GM12875 (cell line): ENCODE results near the gene TSPAN31.
A peak's percentile ranks its signal among the peaks of the same experiment; 100 is the strongest.
"Not testable (repeated sequence)": the region's sequence is repeated elsewhere in the genome, so short reads cannot be mapped to it uniquely, and the experiment has no call there.

Experiments used
- H3K4me3 ChIP-seq: one replicate; pipeline ENCODE4 v1.5.1; 2011; ENCODE audit warnings: low read depth, low read length, control low read depth
- CTCF ChIP-seq: IDR thresholded peaks from 2 replicates; pipeline ENCODE4 v1.5.1; 2011; ENCODE audit warnings: low read depth, mild to moderate bottlenecking, control low read depth, inconsistent platforms, low read length, moderate library complexity, borderline replicate concordance; ENCODE audit not compliant: insufficient read depth

TSPAN31 gene

GRCh38 chr12:57772429-57773322 is 27.8 kb downstream of the TSPAN31 start, which contains the start of gene EEF1AKMT3:
TSS of gene EEF1AKMT3 (plus strand) at chr12:57772614. CDS start at chr12:57772725, 111 bp downstream.
- H3K4me3 ChIP-seq, result peak within 1 kb of the TSS; percentile 89
- no peak for TF ChIP-seq CTCF

DNA sequence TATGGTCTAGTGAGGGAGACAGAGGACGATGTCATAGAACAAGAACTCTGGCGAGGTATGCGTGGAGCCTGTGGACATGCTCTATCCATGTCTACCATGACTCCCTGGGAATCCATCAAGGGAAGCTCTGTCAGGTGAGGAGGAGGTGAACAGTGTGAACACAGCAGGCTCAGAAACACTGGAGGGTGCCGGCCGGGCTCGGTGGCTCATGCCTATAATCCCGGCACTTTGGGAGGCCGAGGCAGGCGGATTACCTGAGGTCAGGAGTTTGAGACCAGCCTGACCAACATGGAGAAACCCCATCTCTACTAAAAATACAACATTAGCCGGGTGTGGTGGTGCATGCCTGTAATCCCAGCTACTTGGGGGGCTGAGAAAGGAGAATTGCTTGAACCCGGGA is 29.8 kb downstream of the TSPAN31 start:
- not testable (repeated sequence) for H3K4me3 ChIP-seq

DNA sequence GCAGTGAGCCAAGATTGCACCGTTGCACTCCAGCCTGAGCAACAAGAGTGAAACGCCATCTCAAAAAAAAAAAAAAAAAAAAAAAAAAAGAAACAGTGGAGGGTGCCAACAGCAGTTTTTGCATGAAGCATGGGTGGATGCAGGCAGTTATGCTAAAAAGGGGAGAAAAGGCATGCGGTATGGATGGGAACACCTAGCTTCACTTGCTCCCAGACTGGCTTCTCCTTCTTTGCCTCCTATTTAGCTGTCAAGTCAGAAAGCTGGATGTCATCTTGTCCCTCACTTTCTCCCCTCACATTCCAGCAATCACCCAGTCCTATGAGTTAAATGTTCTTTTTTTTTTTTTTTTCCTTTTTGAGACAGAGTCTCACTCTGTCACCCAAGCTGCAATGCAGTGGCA is 30.2 kb downstream of the TSPAN31 start:
- no peak for TF ChIP-seq CTCF
- no peak overlapping the region for H3K4me3 ChIP-seq

- TF ChIP-seq CTCF, result 0 out of 2 replicates have a peak, but pooled peaks have one; percentile 16
- H3K4me3 ChIP-seq, result no peak overlapping the region
Observed at GRCh38 chr12:57775563-57776246, 30.9 kb downstream of the TSPAN31 start.

DNA sequence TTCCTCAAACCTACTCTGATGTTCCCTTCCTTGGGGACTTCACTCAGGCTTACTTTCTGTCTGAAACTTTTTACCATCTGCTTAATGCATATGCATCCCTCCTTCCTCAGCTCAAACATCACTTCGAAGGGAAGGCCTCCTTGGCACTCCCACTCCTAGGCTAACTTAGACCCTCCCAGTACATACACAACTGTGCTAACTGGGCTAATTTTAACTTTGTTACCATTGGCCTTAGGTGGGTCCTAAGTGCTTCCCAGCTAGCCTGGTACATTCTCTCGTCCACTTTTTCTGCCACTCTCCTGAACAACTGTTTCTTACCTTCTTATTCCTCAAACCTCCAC is 31.4 kb downstream of the TSPAN31 start:
- H3K4me3 ChIP-seq, result no peak overlapping the region
- no peak for TF ChIP-seq CTCF

GRCh38 chr12:57777367-57777766 is 32.5 kb downstream of the TSPAN31 start:
- TF ChIP-seq CTCF, result no peak
- H3K4me3 ChIP-seq, result no peak overlapping the region

DNA sequence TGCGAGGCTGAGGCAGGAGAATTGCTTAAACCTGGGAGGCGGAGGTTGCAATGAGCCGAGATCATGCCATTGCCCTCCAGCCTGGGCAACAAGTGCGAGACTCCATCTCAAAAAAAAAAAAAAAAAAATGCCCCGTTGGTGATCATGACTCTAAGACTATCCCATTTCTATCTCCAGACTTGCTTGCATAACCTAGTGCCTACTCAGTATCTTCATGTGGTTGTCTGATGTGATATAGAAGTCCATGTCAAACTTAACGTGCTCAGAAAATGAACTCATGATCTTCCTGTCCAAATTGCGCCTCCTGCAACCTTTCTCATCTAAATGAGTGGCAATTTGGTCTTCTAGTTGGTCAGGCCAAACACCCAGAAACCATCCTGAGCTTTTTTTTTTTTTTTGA is 33.1 kb downstream of the TSPAN31 start:
- no peak for TF ChIP-seq CTCF
- H3K4me3 ChIP-seq, result no peak overlapping the region
